KMS-11 (cell line): ENCODE data around the gene SPACA4.
A peak's percentile ranks its signal among the peaks of the same experiment; 100 is the strongest.

Experiments used
- H2AFZ ChIP-seq: fragments of 200-600 bp; sonication (generic); 2 replicates; pipeline ENCODE4 v1.6.1; 2016; ENCODE audit warnings: antibody characterized with exemption, mixed run types, low read depth
- H3K27ac ChIP-seq: fragments of 200-600 bp; sonication (generic); 2 replicates; pipeline ENCODE4 v1.6.1; 2016; ENCODE audit warnings: mild to moderate bottlenecking, mixed run types
- H3K27me3 ChIP-seq: fragments of 200-600 bp; sonication (generic); 2 replicates; pipeline ENCODE4 v1.6.1; 2017; ENCODE audit warnings: mild to moderate bottlenecking, low read depth, mixed run types, moderate library complexity; ENCODE audit not compliant: insufficient read depth
- H3K36me3 ChIP-seq: fragments of 200-600 bp; sonication (generic); 2 replicates; pipeline ENCODE4 v1.6.1; 2017; ENCODE audit warnings: mild to moderate bottlenecking, mixed run types; ENCODE audit not compliant: insufficient read depth
- H3K4me1 ChIP-seq: fragments of 200-600 bp; sonication (generic); 2 replicates; pipeline ENCODE4 v1.6.1; 2016; ENCODE audit warnings: mild to moderate bottlenecking, low read depth, mixed run types; ENCODE audit not compliant: poor library complexity, severe bottlenecking
- H3K4me2 ChIP-seq: fragments of 200-600 bp; sonication (generic); 2 replicates; pipeline ENCODE4 v1.7.0; 2016; ENCODE audit warnings: mild to moderate bottlenecking, mixed run types
- H3K4me3 ChIP-seq: fragments of 200-600 bp; sonication (generic); IDR thresholded peaks from 2 replicates; pipeline ENCODE4 v1.6.1; 2017; ENCODE audit warnings: low read depth, low read length, mixed read lengths; ENCODE audit not compliant: insufficient read depth
- H3K79me2 ChIP-seq: fragments of 200-600 bp; sonication (generic); 2 replicates; pipeline ENCODE4 v1.6.1; 2016; ENCODE audit warnings: low read depth, mixed run types; ENCODE audit not compliant: insufficient read depth
- H3K9ac ChIP-seq: fragments of 200-600 bp; sonication (generic); 2 replicates; pipeline ENCODE4 v1.6.1; 2016; ENCODE audit warnings: mild to moderate bottlenecking, mixed run types
- H4K20me1 ChIP-seq: fragments of 200-600 bp; sonication (generic); 2 replicates; pipeline ENCODE4 v1.6.1; 2016; ENCODE audit warnings: mild to moderate bottlenecking, mixed run types; ENCODE audit not compliant: insufficient read depth
- CTCF ChIP-seq: fragments of 200-600 bp; sonication (generic); conservative IDR thresholded peaks from 2 replicates; pipeline ENCODE4 v1.6.1; 2017; ENCODE audit warnings: low read depth, mild to moderate bottlenecking, antibody characterized with exemption, low read length, moderate library complexity, mixed read lengths

Gene SPACA4

GRCh38 chr19:48603850-48604249, 2.7 kb upstream of the SPACA4 start:
- no peak overlapping the region for H3K9ac ChIP-seq
- H3K27ac ChIP-seq = no peak overlapping the region
- no peaks in the 10 kb centered on the region for H3K36me3 ChIP-seq
- no peaks in the 10 kb centered on the region for H3K79me2 ChIP-seq
- H3K4me1 ChIP-seq = peaks cover 6% of the 10 kb centered on the region
- no peak overlapping the region for H3K4me3 ChIP-seq
- TF ChIP-seq CTCF = no peak
- H4K20me1 ChIP-seq = no peaks in the 10 kb centered on the region
- no peak overlapping the region for H2AFZ ChIP-seq
- no peak overlapping the region for H3K4me2 ChIP-seq
- peaks cover 62% of the 10 kb centered on the region for H3K27me3 ChIP-seq

- no peaks in the 10 kb centered on the region for H3K79me2 ChIP-seq
- H3K9ac ChIP-seq = no peak overlapping the region
- H3K4me1 ChIP-seq = peaks cover 6% of the 10 kb centered on the region
- no peak overlapping the region for H2AFZ ChIP-seq
- H4K20me1 ChIP-seq = no peaks in the 10 kb centered on the region
- H3K27me3 ChIP-seq = peaks cover 31% of the 10 kb centered on the region
- TF ChIP-seq CTCF = no peak
- no peaks in the 10 kb centered on the region for H3K36me3 ChIP-seq
- no peak overlapping the region for H3K4me3 ChIP-seq
- no peak overlapping the region for H3K27ac ChIP-seq
- H3K4me2 ChIP-seq = no peak overlapping the region
Observed at GRCh38 chr19:48607359-48607755, 815 bp downstream of the SPACA4 start.

DNA sequence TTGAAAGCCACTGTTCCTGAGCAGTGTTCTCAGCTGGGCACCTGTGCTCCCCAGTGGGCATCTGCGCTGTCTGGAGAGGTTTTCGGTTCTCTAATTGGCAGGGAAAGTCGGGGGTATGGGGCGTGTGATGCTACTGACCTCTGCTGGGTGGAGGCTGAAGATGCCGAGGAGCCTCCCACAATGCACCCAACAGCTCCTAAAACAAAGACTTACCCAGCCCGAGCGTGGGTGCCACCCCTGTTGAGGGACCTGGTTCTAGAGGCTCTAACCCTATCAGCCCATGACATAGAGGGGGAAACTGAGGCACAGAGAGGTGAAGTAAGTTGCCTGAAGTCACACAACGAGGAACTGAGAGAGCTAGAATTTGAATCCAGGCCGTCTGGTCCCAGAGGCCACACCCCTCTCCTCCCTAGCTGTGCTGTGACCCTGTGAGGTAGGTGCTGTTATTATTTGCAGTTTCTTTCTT, 2.3 kb downstream of the SPACA4 start:
- no peaks in the 10 kb centered on the region for H4K20me1 ChIP-seq
- peak; percentile 63 for TF ChIP-seq CTCF
- no peak overlapping the region for H3K27ac ChIP-seq
- no peak overlapping the region for H3K4me3 ChIP-seq
- H3K4me1 ChIP-seq = peaks cover 6% of the 10 kb centered on the region
- H3K4me2 ChIP-seq = peak overlapping the region; percentile 34; the same call in 1 of the 2 replicates
- H3K9ac ChIP-seq = no peak overlapping the region
- peaks cover 28% of the 10 kb centered on the region for H3K27me3 ChIP-seq
- no peaks in the 10 kb centered on the region for H3K36me3 ChIP-seq
- no peaks in the 10 kb centered on the region for H3K79me2 ChIP-seq
- peak overlapping the region; percentile 50 for H2AFZ ChIP-seq

DNA sequence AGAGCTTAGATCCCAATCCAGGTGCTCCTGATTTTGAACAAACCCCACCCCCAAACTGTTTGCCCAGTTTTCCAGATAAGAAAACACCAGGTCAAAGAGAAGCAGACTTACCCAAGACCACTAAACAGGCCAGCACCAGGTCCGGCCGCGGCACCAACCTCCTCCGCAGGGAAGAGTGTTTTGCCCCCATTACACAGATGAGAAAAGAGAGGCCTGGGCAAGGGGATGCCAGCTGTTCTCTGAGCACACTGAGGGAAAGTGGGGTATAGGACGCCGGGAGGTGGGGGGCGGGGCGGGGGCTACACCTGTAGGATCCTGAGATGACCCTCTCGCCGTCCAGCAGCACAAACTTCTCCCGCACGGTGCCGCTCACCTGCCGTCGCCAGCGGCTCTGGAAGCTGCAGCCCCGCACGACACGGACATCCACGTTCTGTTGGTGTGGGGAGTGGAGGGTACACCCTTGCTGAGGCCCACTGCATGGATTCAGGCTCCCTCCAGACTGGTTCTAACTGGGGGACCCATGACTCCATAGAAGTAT, 3.1 kb downstream of the SPACA4 start:
- Histone ChIP-seq H3K36me3 (no peaks in the 10 kb centered on the region), H4K20me1 (peaks cover 2% of the 10 kb centered on the region; the same call in 1 of the 2 replicates), H3K4me2 (peak overlapping the region; percentile 34; the same call in 1 of the 2 replicates), H3K27me3 (peaks cover 22% of the 10 kb centered on the region), H3K27ac (no peak overlapping the region), H3K4me1 (peaks cover 6% of the 10 kb centered on the region), H2AFZ (no peak overlapping the region), H3K4me3 (no peak overlapping the region), H3K79me2 (no peaks in the 10 kb centered on the region), H3K9ac (no peak overlapping the region)
- no peak for TF ChIP-seq CTCF
